HepG2 (cell line): ENCODE data around the gene SMYD5. TPM values are rescaled to one million over a fixed set of nuclear protein-coding genes. Genes with fewer than 3 reads are reported as not detected.

ENCODE experiments used
- ATAC-seq: fragments of 200-7000 bp; cut with Tn5 transposase; 3 replicates; pipeline ENCODE4 v1.9.1; 2020; ENCODE audit warnings: mild to moderate bottlenecking, moderate library complexity
- BruUV-seq: library from RNA; stranded (reverse); fragments of 400-500 nt; replicated peaks from 2 replicates; lab custom pipeline; 2021; lab: Mats Ljungman, UMichigan
- CTCF ChIA-PET: fragments of 300-600 bp; formaldehyde crosslinking; extraction: SDS; loops from one replicate; lab custom pipeline; 2021; ENCODE audit warnings: low total read pairs, inconsistent platforms, low intra/inter-chr PET ratio; lab: Yijun Ruan, JAX
- POLR2A ChIA-PET: fragments of 350-600 bp; sonication (Branson Sonifier 250); formaldehyde crosslinking; loops from one replicate; lab custom pipeline; 2020; ENCODE audit warnings: antibody characterized with exemption, inconsistent platforms; lab: Yijun Ruan, JAX
- DNase-seq: peaks from one replicate; pipeline ENCODE4 v3.0.0-alpha.2; 2015; ENCODE audit warnings: low spot score
- FAIRE-seq: peaks from 3 replicates; lab custom pipeline; 2011; peaks lifted over from hg19 to GRCh38; lab: Jason Lieb, UNC
- H2AFZ ChIP-seq: one replicate; pipeline ENCODE4 v1.6.1; 2011; ENCODE audit warnings: low read length, inconsistent platforms
- H3K27ac ChIP-seq: fragments of 300-600 bp; 3 replicates; pipeline ENCODE4 v1.8.0; 2011; ENCODE audit warnings: mixed run types, mild to moderate bottlenecking, mixed read lengths, low read length, inconsistent platforms; ENCODE audit not compliant: insufficient read depth; ENCODE audit errors: extremely low read length
- H3K27me3 ChIP-seq, 2 experiments: fragments of 200-600 bp in 1 of 2; 2 replicates in 1 of 2; 3 replicates in 1 of 2; pipeline versions ENCODE4 v1.6.0 to v1.8.0; 2011; ENCODE audit warnings: low read length in 2 of 2, mild to moderate bottlenecking in 2 of 2, moderate library complexity in 2 of 2, inconsistent platforms in 1 of 2; ENCODE audit not compliant: insufficient read depth in 2 of 2, control insufficient read depth in 1 of 2
- H3K36me3 ChIP-seq, 2 experiments: fragments of 200-600 bp in 1 of 2; replicated peaks in 1 of 2; 2 replicates in 1 of 2; 3 replicates in 1 of 2; pipeline versions ENCODE4 v1.5.1 to v1.8.0; 2011; ENCODE audit warnings: low read length in 2 of 2, inconsistent platforms in 1 of 2; ENCODE audit not compliant: insufficient read depth in 2 of 2, control insufficient read depth in 1 of 2
- H3K4me1 ChIP-seq: 2 replicates; pipeline ENCODE4 v1.5.1; 2012; ENCODE audit warnings: low read length, inconsistent platforms; ENCODE audit not compliant: insufficient read depth
- H3K4me2 ChIP-seq: 2 replicates; pipeline ENCODE4 v1.6.0; 2011; ENCODE audit warnings: low read depth, low read length, inconsistent platforms
- H3K4me3 ChIP-seq, 3 experiments: fragments of 200-600 bp in 1 of 3; sonication (generic), shearing (Covaris generic) in 1 of 3; replicated peaks in 1 of 3; 2 replicates each; pipeline ENCODE4 v1.5.1; 2011 to 2016; ENCODE audit warnings: low read length in 3 of 3, inconsistent platforms in 2 of 3, low read depth in 2 of 3, mild to moderate bottlenecking in 2 of 3, control low read depth in 1 of 3, mixed read lengths in 1 of 3; ENCODE audit not compliant: insufficient read depth in 1 of 3
- H3K79me2 ChIP-seq: one replicate; pipeline ENCODE4 v1.6.1; 2011; ENCODE audit warnings: low read length, inconsistent platforms; ENCODE audit not compliant: insufficient read depth
- H3K9ac ChIP-seq: 2 replicates; pipeline ENCODE4 v1.6.0; 2011; ENCODE audit warnings: mild to moderate bottlenecking, low read depth, low read length, inconsistent platforms; ENCODE audit not compliant: insufficient read depth
- H3K9me3 ChIP-seq: 2 replicates; pipeline ENCODE4 v1.5.1; 2012; ENCODE audit warnings: mild to moderate bottlenecking, low read length
- H4K20me1 ChIP-seq: 2 replicates; pipeline ENCODE4 v1.6.0; 2011; ENCODE audit warnings: inconsistent platforms, mild to moderate bottlenecking, low read length, moderate library complexity; ENCODE audit not compliant: insufficient read depth
- GLI4 ChIP-seq: sonication (generic); formaldehyde crosslinking; IDR thresholded peaks from 2 replicates; pipeline ENCODE4 v1.5.1; 2020; ENCODE audit warnings: missing genetic modification reagents, mild to moderate bottlenecking, moderate library complexity, borderline replicate concordance
- IRF2 ChIP-seq: IDR thresholded peaks from 2 replicates; pipeline ENCODE4 v1.6.1; 2018; ENCODE audit warnings: missing genetic modification reagents, missing compliant biosample characterization
- MEIS1 ChIP-seq: sonication (generic); formaldehyde crosslinking; IDR thresholded peaks from 2 replicates; pipeline ENCODE4 v1.9.0; 2021; ENCODE audit warnings: mild to moderate bottlenecking, missing genetic modification reagents, moderate library complexity, borderline replicate concordance
- PRMT3 ChIP-seq: sonication (generic); formaldehyde crosslinking; IDR thresholded peaks from 2 replicates; pipeline ENCODE4 v1.8.1; 2022; ENCODE audit warnings: low read depth, mild to moderate bottlenecking, moderate library complexity, missing genetic modification reagents, borderline replicate concordance
- ZBTB1 ChIP-seq: sonication (generic); formaldehyde crosslinking; IDR thresholded peaks from 2 replicates; pipeline ENCODE4 v1.4.0; 2020; ENCODE audit warnings: missing genetic modification reagents, borderline replicate concordance
- ZNF331 ChIP-seq: sonication (generic); formaldehyde crosslinking; IDR thresholded peaks from 2 replicates; pipeline ENCODE4 v1.4.0; 2020; ENCODE audit warnings: missing genetic modification reagents
- ZNF430 ChIP-seq: sonication (generic); formaldehyde crosslinking; IDR thresholded peaks from 2 replicates; pipeline ENCODE4 v1.9.0; 2021; ENCODE audit warnings: mild to moderate bottlenecking, missing genetic modification reagents
- ZNF501 ChIP-seq: sonication (generic); formaldehyde crosslinking; IDR thresholded peaks from 2 replicates; pipeline ENCODE4 v1.5.1; 2020; ENCODE audit warnings: mild to moderate bottlenecking, moderate library complexity, missing genetic modification reagents
- WGBS: methylation state at CpG from one replicate; pipeline ENCODE4 v1.1.6; 2017; ENCODE audit warnings: low lambda C conversion rate; 5-methylcytosine and 5-hydroxymethylcytosine counted together
- in situ Hi-C: cut with HindIII; loops from 2 replicates; pipeline ENCODE4 v1.10.0; 2017; ENCODE audit warnings: low pct_unique_long_range_greater_than_20kb; ENCODE audit not compliant: extremely low pct_ligation_motif_present
- intact Hi-C: fragments of 100-400 bp; cut with micrococcal nuclease; formaldehyde crosslinking; loops from one replicate; pipeline ENCODE4 v1.10.0; 2022; ENCODE audit not compliant: unreplicated experiment
- polyA plus RNA-seq, 8 experiments: library from polyadenylated mRNA; depleted of rRNA in 3 of 8; stranded (reverse) in 7 of 8; unstranded in 1 of 8; fragments of >200 nt; fragmentation: Illumina TruSeq in 4 of 8; extraction: Trizol in 4 of 8; gene quantifications; 2 replicates each; pipeline versions ENCODE4 v1.2.1 to v1.2.3, GENCODE V29; 2011 to 2016; ENCODE audit warnings: low read depth in 4 of 8, missing spikeins in 1 of 8, mixed read lengths in 1 of 8; ENCODE audit not compliant: insufficient read depth in 1 of 8
- total RNA-seq, 5 experiments: library from RNA; depleted of rRNA; stranded (reverse); fragments of >200 nt; fragmentation: Illumina TruSeq; extraction: Trizol; gene quantifications; 2 replicates each; pipeline ENCODE4 v1.2.3, GENCODE V29; 2016; ENCODE audit warnings: low read depth in 1 of 5
- TF ChIP-seq, protein P1 (sequence below): sonication (generic); formaldehyde crosslinking; IDR thresholded peaks from 2 replicates; pipeline ENCODE4 v1.4.0; 2020; ENCODE audit warnings: missing genetic modification reagents
- TF ChIP-seq, protein P2 (sequence below): sonication (generic); formaldehyde crosslinking; IDR thresholded peaks from 2 replicates; pipeline ENCODE4 v1.4.0; 2020; ENCODE audit warnings: mild to moderate bottlenecking, missing genetic modification reagents
- TF ChIP-seq, protein P3 (sequence below): sonication (generic); formaldehyde crosslinking; IDR thresholded peaks from 2 replicates; pipeline ENCODE4 v1.8.1; 2022; ENCODE audit warnings: mild to moderate bottlenecking, missing genetic modification reagents
- TF ChIP-seq, protein P4 (sequence below): sonication (generic); formaldehyde crosslinking; IDR thresholded peaks from 2 replicates; pipeline ENCODE4 v1.8.0; 2022; ENCODE audit warnings: missing genetic modification reagents, mild to moderate bottlenecking, borderline replicate concordance
- TF ChIP-seq, protein P5 (sequence below): sonication (generic); formaldehyde crosslinking; IDR thresholded peaks from 2 replicates; pipeline ENCODE4 v1.5.1; 2020; ENCODE audit warnings: mild to moderate bottlenecking, missing genetic modification reagents, moderate library complexity

SMYD5 gene
- total and polyA plus RNA-seq, 2 of the 13 experiments (the other 11 are each of a cell fraction or from before 2014, with no cell fraction given): 55.8 to 70.4 TPM

DNA sequence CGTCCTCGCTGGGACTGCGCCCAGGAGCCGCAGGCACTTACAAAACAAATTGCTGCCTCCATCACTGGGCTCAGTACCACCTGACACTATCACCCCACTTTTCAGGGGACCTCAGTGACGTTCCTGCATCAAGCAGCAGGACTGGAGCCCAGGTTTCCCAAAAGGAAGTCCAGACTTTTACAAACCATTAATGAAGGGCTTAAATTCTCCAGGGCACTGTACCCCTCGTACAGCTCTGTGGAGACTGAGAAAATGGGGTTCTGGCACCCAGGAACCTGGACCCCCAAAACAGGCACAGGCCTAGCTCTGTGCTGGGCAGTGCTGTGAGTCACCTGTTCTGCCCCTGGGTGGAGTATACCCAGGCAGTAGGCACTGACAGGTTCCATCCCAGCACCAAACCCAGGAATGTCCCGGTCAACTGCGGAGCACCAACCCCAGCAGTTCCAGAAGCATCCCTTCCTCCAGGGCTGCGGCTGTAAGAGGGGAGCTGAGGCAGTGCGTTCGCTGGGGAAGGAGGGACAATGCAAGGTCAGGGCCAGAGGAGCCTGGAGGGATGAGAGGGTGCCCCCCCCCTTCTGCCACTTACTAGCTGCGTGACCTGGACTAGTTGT is 36.3 kb upstream of the SMYD5 start (continued):
- TF ChIP-seq, protein P1, sequence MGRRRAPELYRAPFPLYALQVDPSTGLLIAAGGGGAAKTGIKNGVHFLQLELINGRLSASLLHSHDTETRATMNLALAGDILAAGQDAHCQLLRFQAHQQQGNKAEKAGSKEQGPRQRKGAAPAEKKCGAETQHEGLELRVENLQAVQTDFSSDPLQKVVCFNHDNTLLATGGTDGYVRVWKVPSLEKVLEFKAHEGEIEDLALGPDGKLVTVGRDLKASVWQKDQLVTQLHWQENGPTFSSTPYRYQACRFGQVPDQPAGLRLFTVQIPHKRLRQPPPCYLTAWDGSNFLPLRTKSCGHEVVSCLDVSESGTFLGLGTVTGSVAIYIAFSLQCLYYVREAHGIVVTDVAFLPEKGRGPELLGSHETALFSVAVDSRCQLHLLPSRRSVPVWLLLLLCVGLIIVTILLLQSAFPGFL (CRISPR knock-in tag): no peak
- TF ChIP-seq ZNF501 (CRISPR knock-in tag): peak; percentile 31; the same call in 1 of the 2 replicates
- TF ChIP-seq GLI4: peak; percentile 15; the same call in 1 of the 2 replicates
- TF ChIP-seq PRMT3: 0 out of 2 replicates have a peak, but pooled peaks have one; percentile 1
- peak; percentile 8; the same call in 1 of the 2 replicates for TF ChIP-seq MEIS1 (CRISPR knock-in tag)

DNA sequence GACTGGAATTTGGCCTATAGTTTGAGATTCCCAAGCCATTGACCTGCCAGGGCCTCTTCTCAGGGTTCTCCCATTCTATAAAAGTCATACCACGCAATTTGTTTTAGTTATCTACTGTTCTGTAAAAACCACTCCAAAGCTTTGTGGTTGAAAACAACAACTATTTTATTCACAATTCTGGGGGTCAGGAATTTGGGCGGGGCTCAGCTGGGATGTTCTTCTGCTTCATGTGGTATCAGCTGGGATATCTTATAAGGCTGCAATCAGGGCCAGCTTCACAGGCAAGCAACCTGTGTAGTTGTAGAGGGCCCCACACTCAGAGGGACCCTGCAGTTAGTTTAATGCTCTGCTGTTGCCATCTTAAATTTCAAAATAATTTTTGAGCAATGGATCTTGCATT is 28.1 kb upstream of the SMYD5 start:
- H3K9ac ChIP-seq: no peak overlapping the region
- H3K4me3 ChIP-seq: no peak overlapping the region
- H3K27me3 ChIP-seq: 0 out of 5 replicates have a peak, but pooled peaks cover 0 to 4% of the 10 kb centered on the region in 2 experiments
- H3K27ac ChIP-seq: no peak overlapping the region
- no peaks in the 10 kb centered on the region for H3K9me3 ChIP-seq
- ChIA-PET CTCF (no interaction called here), POLR2A (no interaction called here)
- in situ Hi-C loops (no loop called here), intact Hi-C loops (no loop called here)
- H2AFZ ChIP-seq: no peak overlapping the region
- TF ChIP-seq ZNF430 (no peak), ZNF331 (CRISPR knock-in tag) (peak; percentile 94), ZBTB1 (CRISPR knock-in tag) (no peak), IRF2 (CRISPR knock-in tag) (no peak)
- TF ChIP-seq, protein P2, sequence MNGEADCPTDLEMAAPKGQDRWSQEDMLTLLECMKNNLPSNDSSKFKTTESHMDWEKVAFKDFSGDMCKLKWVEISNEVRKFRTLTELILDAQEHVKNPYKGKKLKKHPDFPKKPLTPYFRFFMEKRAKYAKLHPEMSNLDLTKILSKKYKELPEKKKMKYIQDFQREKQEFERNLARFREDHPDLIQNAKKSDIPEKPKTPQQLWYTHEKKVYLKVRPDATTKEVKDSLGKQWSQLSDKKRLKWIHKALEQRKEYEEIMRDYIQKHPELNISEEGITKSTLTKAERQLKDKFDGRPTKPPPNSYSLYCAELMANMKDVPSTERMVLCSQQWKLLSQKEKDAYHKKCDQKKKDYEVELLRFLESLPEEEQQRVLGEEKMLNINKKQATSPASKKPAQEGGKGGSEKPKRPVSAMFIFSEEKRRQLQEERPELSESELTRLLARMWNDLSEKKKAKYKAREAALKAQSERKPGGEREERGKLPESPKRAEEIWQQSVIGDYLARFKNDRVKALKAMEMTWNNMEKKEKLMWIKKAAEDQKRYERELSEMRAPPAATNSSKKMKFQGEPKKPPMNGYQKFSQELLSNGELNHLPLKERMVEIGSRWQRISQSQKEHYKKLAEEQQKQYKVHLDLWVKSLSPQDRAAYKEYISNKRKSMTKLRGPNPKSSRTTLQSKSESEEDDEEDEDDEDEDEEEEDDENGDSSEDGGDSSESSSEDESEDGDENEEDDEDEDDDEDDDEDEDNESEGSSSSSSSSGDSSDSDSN: no peak
- TF ChIP-seq, protein P3, sequence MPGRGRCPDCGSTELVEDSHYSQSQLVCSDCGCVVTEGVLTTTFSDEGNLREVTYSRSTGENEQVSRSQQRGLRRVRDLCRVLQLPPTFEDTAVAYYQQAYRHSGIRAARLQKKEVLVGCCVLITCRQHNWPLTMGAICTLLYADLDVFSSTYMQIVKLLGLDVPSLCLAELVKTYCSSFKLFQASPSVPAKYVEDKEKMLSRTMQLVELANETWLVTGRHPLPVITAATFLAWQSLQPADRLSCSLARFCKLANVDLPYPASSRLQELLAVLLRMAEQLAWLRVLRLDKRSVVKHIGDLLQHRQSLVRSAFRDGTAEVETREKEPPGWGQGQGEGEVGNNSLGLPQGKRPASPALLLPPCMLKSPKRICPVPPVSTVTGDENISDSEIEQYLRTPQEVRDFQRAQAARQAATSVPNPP (CRISPR knock-in tag): no peak
- TF ChIP-seq, protein P4, sequence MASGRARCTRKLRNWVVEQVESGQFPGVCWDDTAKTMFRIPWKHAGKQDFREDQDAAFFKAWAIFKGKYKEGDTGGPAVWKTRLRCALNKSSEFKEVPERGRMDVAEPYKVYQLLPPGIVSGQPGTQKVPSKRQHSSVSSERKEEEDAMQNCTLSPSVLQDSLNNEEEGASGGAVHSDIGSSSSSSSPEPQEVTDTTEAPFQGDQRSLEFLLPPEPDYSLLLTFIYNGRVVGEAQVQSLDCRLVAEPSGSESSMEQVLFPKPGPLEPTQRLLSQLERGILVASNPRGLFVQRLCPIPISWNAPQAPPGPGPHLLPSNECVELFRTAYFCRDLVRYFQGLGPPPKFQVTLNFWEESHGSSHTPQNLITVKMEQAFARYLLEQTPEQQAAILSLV (CRISPR knock-in tag): no peak
- TF ChIP-seq, protein P5, sequence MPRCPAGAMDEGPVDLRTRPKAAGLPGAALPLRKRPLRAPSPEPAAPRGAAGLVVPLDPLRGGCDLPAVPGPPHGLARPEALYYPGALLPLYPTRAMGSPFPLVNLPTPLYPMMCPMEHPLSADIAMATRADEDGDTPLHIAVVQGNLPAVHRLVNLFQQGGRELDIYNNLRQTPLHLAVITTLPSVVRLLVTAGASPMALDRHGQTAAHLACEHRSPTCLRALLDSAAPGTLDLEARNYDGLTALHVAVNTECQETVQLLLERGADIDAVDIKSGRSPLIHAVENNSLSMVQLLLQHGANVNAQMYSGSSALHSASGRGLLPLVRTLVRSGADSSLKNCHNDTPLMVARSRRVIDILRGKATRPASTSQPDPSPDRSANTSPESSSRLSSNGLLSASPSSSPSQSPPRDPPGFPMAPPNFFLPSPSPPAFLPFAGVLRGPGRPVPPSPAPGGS (CRISPR knock-in tag): no peak
- H3K36me3 ChIP-seq: no peaks in the 10 kb centered on the region
- no TSS peak for BruUV-seq
- peaks cover 33% of the 10 kb centered on the region for H3K4me1 ChIP-seq
- H3K4me2 ChIP-seq: no peak overlapping the region
- ATAC-seq (no peak), FAIRE-seq (no peak), DNase-seq (no peak)
- H3K79me2 ChIP-seq: no peaks in the 10 kb centered on the region
- 54% methylated on average over 2 of the region's 2 CpGs for WGBS
- no peaks in the 10 kb centered on the region for H4K20me1 ChIP-seq
